ENCODE measurements around the gene TBC1D1.

TBC1D1 gene

DNA sequence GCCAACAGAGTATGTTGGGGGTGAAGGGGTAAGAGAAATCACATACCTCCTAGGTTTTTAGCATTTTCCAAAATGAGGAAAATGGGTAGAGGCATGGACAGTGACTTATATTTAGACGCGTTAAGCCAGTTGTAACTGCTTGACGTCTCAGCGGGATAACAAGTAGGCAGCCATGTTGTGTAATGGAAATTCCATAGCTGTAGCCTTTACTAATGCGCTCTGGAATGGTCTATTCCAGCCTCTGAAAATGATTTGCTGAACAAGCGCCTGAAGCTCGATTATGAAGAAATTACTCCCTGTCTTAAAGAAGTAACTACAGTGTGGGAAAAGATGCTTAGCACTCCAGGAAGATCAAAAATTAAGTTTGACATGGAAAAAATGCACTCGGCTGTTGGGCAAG is 204.8 kb downstream of the TBC1D1 start:
- H3K4me3 ChIP-seq (ENCODE audit: low read depth, low read length): no peak overlapping the region
- no peak for DNase-seq (ENCODE audit: low read depth)
- TF ChIP-seq, protein P1, sequence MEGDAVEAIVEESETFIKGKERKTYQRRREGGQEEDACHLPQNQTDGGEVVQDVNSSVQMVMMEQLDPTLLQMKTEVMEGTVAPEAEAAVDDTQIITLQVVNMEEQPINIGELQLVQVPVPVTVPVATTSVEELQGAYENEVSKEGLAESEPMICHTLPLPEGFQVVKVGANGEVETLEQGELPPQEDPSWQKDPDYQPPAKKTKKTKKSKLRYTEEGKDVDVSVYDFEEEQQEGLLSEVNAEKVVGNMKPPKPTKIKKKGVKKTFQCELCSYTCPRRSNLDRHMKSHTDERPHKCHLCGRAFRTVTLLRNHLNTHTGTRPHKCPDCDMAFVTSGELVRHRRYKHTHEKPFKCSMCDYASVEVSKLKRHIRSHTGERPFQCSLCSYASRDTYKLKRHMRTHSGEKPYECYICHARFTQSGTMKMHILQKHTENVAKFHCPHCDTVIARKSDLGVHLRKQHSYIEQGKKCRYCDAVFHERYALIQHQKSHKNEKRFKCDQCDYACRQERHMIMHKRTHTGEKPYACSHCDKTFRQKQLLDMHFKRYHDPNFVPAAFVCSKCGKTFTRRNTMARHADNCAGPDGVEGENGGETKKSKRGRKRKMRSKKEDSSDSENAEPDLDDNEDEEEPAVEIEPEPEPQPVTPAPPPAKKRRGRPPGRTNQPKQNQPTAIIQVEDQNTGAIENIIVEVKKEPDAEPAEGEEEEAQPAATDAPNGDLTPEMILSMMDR (IDR thresholded peaks at IDR 0.05; ENCODE audit: control insufficient read depth, extremely low read depth, insufficient read depth): no peak

DNA sequence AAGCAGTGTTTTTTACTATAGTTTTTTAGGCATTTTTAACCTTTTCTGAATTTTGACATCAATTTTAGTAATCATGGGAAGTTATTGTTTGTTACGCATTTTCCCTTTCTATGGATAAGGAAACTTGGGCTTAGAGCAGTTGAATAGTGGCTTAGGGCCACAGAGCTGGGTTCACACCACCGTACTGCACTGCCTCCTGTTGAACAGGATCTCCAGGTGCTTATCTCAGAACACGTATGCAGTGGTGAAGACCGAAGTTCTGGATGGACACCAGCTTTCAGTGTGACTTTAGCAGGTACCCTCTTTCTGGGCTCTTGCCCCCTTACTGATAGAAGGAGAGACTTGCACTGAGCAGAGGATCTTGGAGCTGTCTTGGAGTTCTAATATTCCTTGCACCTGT is 206.9 kb downstream of the TBC1D1 start:
- TF ChIP-seq, protein P1 (IDR thresholded peaks at IDR 0.05; ENCODE audit: control insufficient read depth, extremely low read depth, insufficient read depth): no peak

DNA sequence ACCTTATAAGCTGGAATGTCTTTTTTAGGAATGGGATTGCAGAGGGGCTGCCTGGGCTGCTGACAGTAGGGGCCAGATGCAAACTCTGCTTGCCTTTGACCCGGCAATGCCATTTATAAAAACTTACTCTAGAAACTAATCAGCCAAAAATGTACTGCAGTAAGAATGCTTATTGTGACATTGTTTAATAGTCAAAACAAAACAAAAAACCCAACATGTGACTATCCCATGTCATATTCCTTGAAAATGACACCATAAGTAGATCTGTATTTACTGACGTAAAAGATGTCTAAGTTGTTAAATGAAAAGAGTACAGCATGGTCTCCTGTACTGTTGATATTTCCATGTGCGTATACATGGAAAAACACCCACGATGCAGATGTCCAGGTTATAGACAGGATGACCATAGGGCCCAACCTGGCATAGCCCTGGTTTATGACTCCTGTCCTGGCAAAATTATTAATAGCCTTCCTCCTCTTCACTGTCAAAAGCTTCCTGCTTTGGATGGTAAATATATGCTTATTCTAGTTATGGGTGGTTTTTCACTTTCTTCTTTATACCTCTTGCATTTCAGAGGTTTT is 208.2 kb downstream of the TBC1D1 start:
- TF ChIP-seq, protein P1 (IDR thresholded peaks at IDR 0.05; ENCODE audit: control insufficient read depth, extremely low read depth, insufficient read depth): no peak
- no peak overlapping the region for H3K4me3 ChIP-seq (ENCODE audit: low read depth, low read length)
- peak; percentile 38 for DNase-seq (ENCODE audit: low read depth)

More for the DNA sequence above, 206.9 kb downstream of the TBC1D1 start:
- H3K4me3 ChIP-seq (ENCODE audit: low read depth, low read length): no peak overlapping the region
- DNase-seq (ENCODE audit: low read depth): no peak

DNA sequence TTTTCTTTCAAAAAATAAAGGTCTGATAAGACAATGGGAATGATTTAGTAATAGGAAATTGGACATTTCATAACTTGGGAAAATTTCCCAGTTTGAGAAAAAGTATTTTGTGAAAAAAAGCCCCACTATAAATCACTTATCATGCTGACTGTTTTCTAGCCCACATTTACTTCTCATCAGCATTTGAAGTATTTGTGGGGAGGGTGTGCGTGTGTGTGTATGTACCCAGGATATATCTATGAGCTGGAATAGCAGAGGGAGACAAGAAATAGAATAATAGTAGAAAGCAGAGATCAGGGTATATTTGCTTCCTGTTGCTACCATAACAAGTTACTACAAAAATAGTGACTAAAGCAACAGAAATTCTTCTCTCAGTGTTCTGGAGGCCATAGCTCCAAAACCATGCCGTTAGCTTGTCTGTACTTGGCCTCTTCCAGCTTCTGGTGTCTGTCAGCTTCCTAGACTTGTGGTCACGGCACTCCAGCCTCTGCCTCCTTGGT is 209.1 kb downstream of the TBC1D1 start:
- TF ChIP-seq, protein P1 (IDR thresholded peaks at IDR 0.05; ENCODE audit: control insufficient read depth, extremely low read depth, insufficient read depth): no peak
- no peak for DNase-seq (ENCODE audit: low read depth)
- no peak overlapping the region for H3K4me3 ChIP-seq (ENCODE audit: low read depth, low read length)

DNA sequence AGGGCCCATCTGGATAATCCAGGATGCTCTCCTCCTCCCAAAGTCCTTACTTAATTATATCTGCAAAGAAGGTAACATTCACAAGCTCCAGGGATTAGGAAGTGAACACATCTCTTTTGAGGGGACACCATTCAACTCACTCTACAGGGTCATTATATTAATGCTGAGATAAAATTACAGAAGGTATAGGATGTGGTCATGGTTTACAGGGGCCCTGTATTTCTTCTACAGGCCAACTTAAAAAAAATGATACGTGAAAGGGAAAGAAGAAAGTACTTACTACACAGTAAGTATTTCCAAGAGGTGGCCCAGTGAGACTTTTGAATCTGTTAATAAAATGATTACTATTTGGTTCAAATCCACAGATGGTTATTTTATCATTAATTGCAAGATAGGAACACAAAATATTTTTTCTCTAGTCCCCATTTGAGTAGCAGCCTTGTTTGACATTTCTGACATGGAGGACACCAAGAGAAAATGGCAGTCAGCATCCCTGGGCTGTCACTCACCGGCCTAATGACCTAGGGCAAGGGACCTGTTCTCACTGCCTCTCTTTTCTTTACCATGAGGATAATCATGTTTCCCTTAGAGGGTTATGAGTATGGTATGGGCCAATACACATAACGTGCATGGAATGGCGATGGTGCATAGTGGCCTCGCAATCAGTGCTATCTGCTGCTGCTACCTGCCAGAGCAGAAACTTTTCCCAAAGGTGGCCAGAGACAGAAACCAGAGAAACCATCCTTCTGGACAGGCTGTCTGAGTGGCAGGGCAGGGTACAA is 209.8 kb downstream of the TBC1D1 start:
- TF ChIP-seq, protein P1 (IDR thresholded peaks at IDR 0.05; ENCODE audit: control insufficient read depth, extremely low read depth, insufficient read depth): no peak
- DNase-seq (ENCODE audit: low read depth): no peak
- H3K4me3 ChIP-seq (ENCODE audit: low read depth, low read length): no peak overlapping the region

DNA sequence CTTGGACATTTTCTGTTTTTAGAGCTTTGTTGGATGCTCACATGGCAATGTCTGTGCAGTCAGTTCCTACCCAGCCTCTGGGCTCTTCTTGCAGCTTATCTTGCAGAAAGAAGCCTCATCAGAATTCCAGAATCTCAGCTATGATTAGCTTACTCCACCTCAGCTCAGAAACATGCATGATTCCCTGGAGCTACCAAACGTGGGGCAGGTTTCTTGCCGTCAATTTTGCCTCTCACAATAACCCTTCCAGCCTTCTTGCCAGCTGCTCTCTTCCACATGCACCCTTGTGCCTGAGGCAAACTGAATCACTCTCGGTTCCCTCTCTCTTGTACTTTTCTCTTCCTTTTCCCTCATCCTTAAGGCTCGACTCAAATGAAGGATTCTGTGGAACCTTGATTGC is 210.7 kb downstream of the TBC1D1 start:
- TF ChIP-seq, protein P1 (IDR thresholded peaks at IDR 0.05; ENCODE audit: control insufficient read depth, extremely low read depth, insufficient read depth): no peak
- H3K4me3 ChIP-seq (ENCODE audit: low read depth, low read length): no peak overlapping the region
- DNase-seq (ENCODE audit: low read depth): no peak
